ENCODE results near the gene VTI1A. TPM values are rescaled to one million over a fixed set of nuclear protein-coding genes. Genes with fewer than 3 reads are reported as not detected.
"Not testable (repeated sequence)": the region's sequence is repeated elsewhere in the genome, so short reads cannot be mapped to it uniquely, and the experiment has no call there.

VTI1A gene
- total RNA-seq, 1 donor from 2014 or later = 32.6 TPM

GRCh38 chr10:112497347-112497950, 50.4 kb downstream of the VTI1A start:
- DNase-seq (ENCODE audit: extremely low spot score, unreplicated experiment) = no peak
- peaks cover 4% of the 10 kb centered on the region for H3K36me3 Mint-ChIP-seq
- H3K9me3 Mint-ChIP-seq = no peaks in the 10 kb centered on the region
- peaks cover 4% of the 10 kb centered on the region for H3K4me1 Mint-ChIP-seq (ENCODE audit: unreplicated experiment)
- no peaks in the 10 kb centered on the region for H3K27me3 Mint-ChIP-seq
- H3K27ac Mint-ChIP-seq = no peak overlapping the region
- TF ChIP-seq CTCF (conservative IDR thresholded peaks at IDR 0.05) = no peak
- H3K4me3 Mint-ChIP-seq = no peak overlapping the region

- H3K4me3 Mint-ChIP-seq = no peak overlapping the region
- TF ChIP-seq CTCF (conservative IDR thresholded peaks at IDR 0.05) = no peak
- no peak for DNase-seq (ENCODE audit: extremely low spot score, unreplicated experiment)
- peaks cover 4% of the 10 kb centered on the region for H3K4me1 Mint-ChIP-seq (ENCODE audit: unreplicated experiment)
- H3K36me3 Mint-ChIP-seq = peaks cover 8% of the 10 kb centered on the region
- H3K27ac Mint-ChIP-seq = no peak overlapping the region
- H3K9me3 Mint-ChIP-seq = no peaks in the 10 kb centered on the region
- H3K27me3 Mint-ChIP-seq = no peaks in the 10 kb centered on the region
Observed at GRCh38 chr10:112498806-112499205, 51.8 kb downstream of the VTI1A start.

DNA sequence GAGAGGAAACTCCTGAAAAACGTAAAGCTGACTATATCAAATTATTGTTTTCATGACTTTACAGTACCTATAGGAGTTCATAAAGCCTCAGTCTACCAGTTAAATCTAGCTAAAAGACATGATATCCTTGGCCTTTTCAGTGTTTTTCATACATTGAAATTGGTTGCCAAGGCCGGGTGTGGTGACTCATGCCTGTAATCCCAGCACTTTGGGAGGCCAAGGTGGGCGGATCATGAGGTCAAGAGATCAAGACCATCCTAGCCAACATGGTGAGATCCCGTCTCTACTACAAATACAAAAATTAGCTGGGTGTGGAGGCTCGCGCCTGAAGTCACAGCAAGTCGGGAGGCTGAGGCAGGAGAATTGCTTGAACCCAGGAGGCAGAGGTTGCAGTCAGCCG, 53.0 kb downstream of the VTI1A start:
- not testable (repeated sequence) for H3K27me3 Mint-ChIP-seq; H3K4me1 Mint-ChIP-seq (ENCODE audit: unreplicated experiment); H3K27ac Mint-ChIP-seq; H3K36me3 Mint-ChIP-seq; H3K4me3 Mint-ChIP-seq; H3K9me3 Mint-ChIP-seq; DNase-seq (ENCODE audit: extremely low spot score, unreplicated experiment)

- TF ChIP-seq CTCF (conservative IDR thresholded peaks at IDR 0.05) = no peak
- Mint-ChIP-seq H3K27ac (no peak overlapping the region), H3K9me3 (no peaks in the 10 kb centered on the region), H3K4me3 (no peak overlapping the region), H3K27me3 (no peaks in the 10 kb centered on the region), H3K4me1 (ENCODE audit: unreplicated experiment) (peaks cover 7% of the 10 kb centered on the region), H3K36me3 (peaks cover 8% of the 10 kb centered on the region)
- no peak for DNase-seq (ENCODE audit: extremely low spot score, unreplicated experiment)
Observed at GRCh38 chr10:112502536-112502935, 55.5 kb downstream of the VTI1A start.

DNA sequence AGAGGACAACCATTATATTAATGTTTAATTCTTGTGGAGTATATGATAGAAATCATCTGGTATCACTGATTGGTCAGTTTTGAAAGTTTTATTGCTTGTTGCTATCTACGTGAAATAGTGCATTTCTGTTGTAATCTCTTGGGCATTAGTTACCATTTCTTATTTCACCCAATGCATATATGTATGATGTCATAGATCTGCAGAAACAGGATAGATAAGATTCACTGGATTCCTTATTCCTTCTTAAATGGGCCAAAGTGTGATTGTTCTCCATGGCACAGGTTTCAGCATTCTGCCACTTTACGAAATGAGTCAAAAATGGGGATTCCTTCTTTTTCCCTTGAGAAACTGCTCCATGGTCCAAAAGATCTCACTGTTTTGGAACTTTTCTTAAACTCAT, 56.6 kb downstream of the VTI1A start:
- Mint-ChIP-seq H3K27me3 (no peaks in the 10 kb centered on the region), H3K4me3 (no peak overlapping the region), H3K36me3 (peaks cover 8% of the 10 kb centered on the region), H3K4me1 (ENCODE audit: unreplicated experiment) (peaks cover 8% of the 10 kb centered on the region), H3K27ac (no peak overlapping the region), H3K9me3 (no peaks in the 10 kb centered on the region)
- no peak for TF ChIP-seq CTCF (conservative IDR thresholded peaks at IDR 0.05)
- DNase-seq (ENCODE audit: extremely low spot score, unreplicated experiment) = no peak

DNA sequence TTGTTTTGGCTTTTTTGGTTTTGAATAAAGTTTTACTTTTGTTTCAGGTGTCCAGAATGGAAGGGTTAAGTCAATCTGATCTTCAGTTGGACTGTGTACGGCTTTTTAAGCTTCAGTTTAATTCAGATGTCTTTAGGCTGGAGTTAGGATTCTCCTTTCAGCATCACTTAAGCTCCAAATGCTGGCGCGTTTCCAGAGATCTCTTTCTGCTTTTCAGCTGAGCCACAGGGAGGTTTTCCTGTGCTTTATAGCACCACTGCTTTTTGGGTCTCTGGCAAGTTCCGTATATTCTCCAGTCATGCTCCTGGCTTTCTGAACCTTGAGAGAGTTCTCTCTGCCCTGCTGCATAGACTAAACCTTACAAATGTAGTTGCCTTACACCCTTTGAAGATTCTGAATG, 60.0 kb downstream of the VTI1A start:
- Mint-ChIP-seq H3K36me3 (peaks cover 8% of the 10 kb centered on the region), H3K9me3 (no peaks in the 10 kb centered on the region), H3K4me3 (no peak overlapping the region), H3K4me1 (ENCODE audit: unreplicated experiment) (peaks cover 5% of the 10 kb centered on the region), H3K27me3 (no peaks in the 10 kb centered on the region), H3K27ac (no peak overlapping the region)
- no peak for TF ChIP-seq CTCF (conservative IDR thresholded peaks at IDR 0.05)
- DNase-seq (ENCODE audit: extremely low spot score, unreplicated experiment) = no peak
